B cell (primary cell): ENCODE results near the gene PLCG2. TPM values are rescaled to one million over a fixed set of nuclear protein-coding genes. Genes with fewer than 3 reads are reported as not detected.

ENCODE experiments used
- ATAC-seq: fragments of 200-7000 bp; cut with Tn5 transposase; one replicate; pipeline ENCODE4 v1.10.0; 2021; ENCODE audit warnings: low read depth, mild to moderate bottlenecking, moderate number of reproducible peaks, moderate library complexity
- CTCF ChIA-PET: fragments of 350-600 bp; sonication (Branson Sonifier 250); formaldehyde crosslinking; loops from one replicate; lab custom pipeline; 2021; ENCODE audit warnings: antibody characterized with exemption, inconsistent platforms; lab: Charles Lee
- POLR2A ChIA-PET: fragments of 350-600 bp; sonication (Branson Sonifier 250); formaldehyde crosslinking; loops from one replicate; lab custom pipeline; 2021; ENCODE audit warnings: antibody characterized with exemption; lab: Charles Lee
- DNase-seq: peaks from one replicate; pipeline ENCODE4 v3.0.0; 2013
- H2AFZ ChIP-seq: 2 replicates; pipeline ENCODE4 v1.6.1; 2012; ENCODE audit warnings: mild to moderate bottlenecking, low read depth, low read length; ENCODE audit not compliant: insufficient read depth, poor library complexity, severe bottlenecking
- H3K27ac ChIP-seq, 2 donors: 1 replicate in 1 of 2; 2 replicates in 1 of 2; pipeline ENCODE4 v1.5.1; 2012 to 2013; ENCODE audit warnings: low read length in 2 of 2, mild to moderate bottlenecking in 2 of 2, moderate library complexity in 1 of 2
- H3K27me3 ChIP-seq, 4 experiments: fragments of 200-600 bp in 1 of 4; sonication (generic) in 1 of 4; replicated peaks in 1 of 4; 1 replicate in 2 of 4; 2 replicates in 2 of 4; pipeline versions ENCODE4 v1.6.1 to v1.7.0; 2013 to 2016; ENCODE audit warnings: low read length in 3 of 4, mild to moderate bottlenecking in 2 of 4, mixed read lengths in 1 of 4, moderate library complexity in 1 of 4; ENCODE audit not compliant: insufficient read depth in 4 of 4, control insufficient read depth in 3 of 4; ENCODE audit errors: control extremely low read depth in 1 of 4
- H3K36me3 ChIP-seq, 2 experiments: replicated peaks in 1 of 2; 1 replicate in 1 of 2; 2 replicates in 1 of 2; pipeline versions ENCODE4 v1.6.1 to v1.7.1; 2013; ENCODE audit warnings: low read length in 1 of 2; ENCODE audit not compliant: insufficient read depth in 2 of 2, control insufficient read depth in 1 of 2; ENCODE audit errors: control extremely low read depth in 1 of 2, extremely low read depth in 1 of 2
- H3K4me1 ChIP-seq, 2 donors: fragments of 200-600 bp in 1 of 2; sonication (generic) in 1 of 2; 1 replicate in 1 of 2; 2 replicates in 1 of 2; pipeline versions ENCODE4 v1.5.1 to v1.6.1; 2013 to 2017; ENCODE audit warnings: low read length in 2 of 2; ENCODE audit not compliant: control insufficient read depth in 2 of 2, insufficient read depth in 2 of 2
- H3K4me2 ChIP-seq: replicated peaks from 2 replicates; pipeline ENCODE3; 2012; ENCODE audit warnings: mild to moderate bottlenecking, low read depth, low read length; ENCODE audit not compliant: poor library complexity, severe bottlenecking
- H3K4me3 ChIP-seq, 5 experiments: fragments of 200-600 bp in 1 of 5; sonication (generic) in 1 of 5; 1 replicate in 3 of 5; 2 replicates in 2 of 5; pipeline versions ENCODE4 v1.5.1 to v1.7.0; 2011 to 2016; ENCODE audit warnings: low read length in 4 of 5, mild to moderate bottlenecking in 4 of 5, low read depth in 2 of 5, control low read depth in 1 of 5, moderate library complexity in 1 of 5; ENCODE audit not compliant: insufficient read depth in 1 of 5; ENCODE audit errors: control extremely low read depth in 1 of 5, extremely low read depth in 1 of 5
- H3K79me2 ChIP-seq: fragments of 200-600 bp; sonication (generic); one replicate; pipeline ENCODE4 v1.6.0; 2016; ENCODE audit warnings: low read length; ENCODE audit not compliant: control insufficient read depth, insufficient read depth
- H3K9ac ChIP-seq: fragments of 200-600 bp; sonication (generic); 2 replicates; pipeline ENCODE4 v1.6.1; 2017; ENCODE audit warnings: mild to moderate bottlenecking, low read length, moderate library complexity
- H3K9me3 ChIP-seq, 3 donors: one replicate each; pipeline versions ENCODE4 v1.6.1 to v1.7.1; 2013; ENCODE audit warnings: low read length in 2 of 3; ENCODE audit not compliant: control insufficient read depth in 2 of 3, insufficient read depth in 1 of 3; ENCODE audit errors: control extremely low read depth in 1 of 3
- H4K20me1 ChIP-seq: 2 replicates; pipeline ENCODE4 v1.6.0; 2012; ENCODE audit warnings: mild to moderate bottlenecking, low read length; ENCODE audit not compliant: insufficient read depth, control insufficient read depth, poor library complexity, severe bottlenecking
- H3K27ac Mint-ChIP-seq: one replicate; pipeline ENCODE4 v1.8.0; 2021; ENCODE audit warnings: mixed read lengths
- H3K27me3 Mint-ChIP-seq: one replicate; pipeline ENCODE4 v1.8.0; 2021; ENCODE audit warnings: mixed read lengths
- H3K4me1 Mint-ChIP-seq: one replicate; pipeline ENCODE4 v1.8.0; 2021; ENCODE audit warnings: mixed read lengths
- H3K4me3 Mint-ChIP-seq: one replicate; pipeline ENCODE4 v1.8.0; 2021; ENCODE audit warnings: mixed read lengths
- H3K9me3 Mint-ChIP-seq: one replicate; pipeline ENCODE4 v1.8.0; 2022; ENCODE audit warnings: mixed read lengths; ENCODE audit not compliant: insufficient read depth
- CTCF ChIP-seq: fragments of 200-600 bp; IDR thresholded peaks from one replicate; pipeline ENCODE4 v1.8.0; 2022; ENCODE audit warnings: antibody characterized with exemption, mild to moderate bottlenecking
- EZH2 ChIP-seq: IDR thresholded peaks from 2 replicates; pipeline ENCODE4 v1.6.1; 2012; ENCODE audit warnings: borderline replicate concordance, low read depth, mild to moderate bottlenecking, moderate library complexity, low read length; ENCODE audit not compliant: insufficient read depth, poor library complexity, severe bottlenecking
- WGBS: methylation state at CpG from one replicate; pipeline ENCODE4 v1.1.5; 2013; ENCODE audit warnings: missing lambda C conversion rate; ENCODE audit not compliant: insufficient coverage; 5-methylcytosine and 5-hydroxymethylcytosine counted together
- intact Hi-C: fragments of 100-400 bp; cut with micrococcal nuclease; formaldehyde crosslinking; loops from one replicate; pipeline ENCODE4 v1.10.0; 2022
- polyA plus RNA-seq: library from polyadenylated mRNA; depleted of rRNA; stranded (reverse); fragments of >200 nt; gene quantifications from 2 replicates; pipeline ENCODE4 v1.2.3, GENCODE V29; 2012
- total RNA-seq, 2 donors: library from RNA; stranded (reverse); fragments of 120-200 nt in 1 of 2; gene quantifications; 1 replicate in 1 of 2; 2 replicates in 1 of 2; pipeline versions ENCODE4 v1.2.3 to v1.2.4, GENCODE V29; 2013 to 2022

Gene PLCG2
- total and polyA plus RNA-seq, 2 donors (not counting 1 experiment from before 2014, with no cell fraction given) = 194 to 812 TPM

DNA sequence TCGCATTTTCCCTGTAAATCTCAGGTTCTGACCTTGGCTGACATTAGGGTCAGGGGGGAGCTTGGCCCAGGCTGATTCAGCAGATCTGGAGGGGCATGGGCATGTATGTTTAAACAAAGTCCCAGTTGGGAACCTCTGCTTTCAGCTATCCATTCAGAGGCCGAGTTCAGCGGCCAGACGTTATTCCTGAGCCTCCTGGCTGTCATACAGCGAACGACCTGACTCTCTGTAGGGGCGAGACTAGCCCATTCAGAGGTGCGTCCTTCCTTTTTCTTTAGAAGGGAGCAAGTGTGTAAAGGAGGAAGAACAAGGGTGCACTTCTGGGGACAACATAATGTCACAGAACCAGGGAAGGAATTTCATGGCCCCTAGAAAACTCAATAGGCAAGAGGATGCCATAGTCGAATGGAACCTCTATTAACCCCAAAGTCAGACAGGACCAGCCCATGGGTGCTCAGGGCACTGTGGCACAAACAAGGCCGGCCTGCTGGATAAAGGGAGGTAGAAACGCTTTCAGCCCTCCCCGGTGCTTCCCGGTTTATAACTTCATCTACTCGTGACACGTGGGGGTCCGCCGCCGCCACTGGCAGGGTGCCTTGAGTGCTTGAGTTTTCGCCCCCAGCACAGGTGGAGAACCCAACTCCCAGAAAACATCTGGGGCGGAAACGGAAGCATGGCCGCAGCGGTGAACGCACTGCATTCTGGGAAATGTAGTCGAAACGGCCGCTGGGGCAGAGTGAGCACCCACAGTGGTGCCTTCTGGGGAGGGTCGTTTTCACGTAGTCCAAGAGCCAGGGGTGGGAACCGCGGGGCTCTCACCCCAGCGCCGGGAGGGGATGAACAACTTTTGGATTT is 33.2 kb upstream of the PLCG2 start:
- Histone ChIP-seq H3K36me3 (peaks cover 0 to 1% of the 10 kb centered on the region in 2 experiments), H3K27ac (peak overlapping the region; percentile 62 to 68), H4K20me1 (no peaks in the 10 kb centered on the region), H3K9me3 (no peaks in the 10 kb centered on the region), H3K9ac (peak overlapping the region; percentile 59), H3K4me2 (peak overlapping the region; percentile 82), H3K4me3 (peak overlapping the region; percentile 39 to 61 (median 55)), H3K27me3 (no peaks in the 10 kb centered on the region), H2AFZ (peak overlapping the region; percentile 74), H3K4me1 (peaks cover 44 to 58% of the 10 kb centered on the region in 2 donors), H3K79me2 (peaks cover 82% of the 10 kb centered on the region)
- DNase-seq (peak; percentile 85), ATAC-seq (peak; percentile 91)
- Mint-ChIP-seq H3K4me1 (peaks cover 54% of the 10 kb centered on the region), H3K4me3 (peak overlapping the region; percentile 90), H3K9me3 (no peaks in the 10 kb centered on the region), H3K27ac (peak overlapping the region; percentile 94), H3K27me3 (no peaks in the 10 kb centered on the region)
- CTCF ChIA-PET = interaction anchor here (0.6 to 1.4 kb wide), 3 partner anchors 21 to 128 kb away, joined by 3 to 4 read pairs (median 3); no protein-coding TSS in a partner anchor
- TF ChIP-seq EZH2 (no peak), CTCF (no peak)
- POLR2A ChIA-PET = no interaction called here
- 21% methylated on average over 28 of the region's 33 CpGs for WGBS
- intact Hi-C loops = no loop called here

DNA sequence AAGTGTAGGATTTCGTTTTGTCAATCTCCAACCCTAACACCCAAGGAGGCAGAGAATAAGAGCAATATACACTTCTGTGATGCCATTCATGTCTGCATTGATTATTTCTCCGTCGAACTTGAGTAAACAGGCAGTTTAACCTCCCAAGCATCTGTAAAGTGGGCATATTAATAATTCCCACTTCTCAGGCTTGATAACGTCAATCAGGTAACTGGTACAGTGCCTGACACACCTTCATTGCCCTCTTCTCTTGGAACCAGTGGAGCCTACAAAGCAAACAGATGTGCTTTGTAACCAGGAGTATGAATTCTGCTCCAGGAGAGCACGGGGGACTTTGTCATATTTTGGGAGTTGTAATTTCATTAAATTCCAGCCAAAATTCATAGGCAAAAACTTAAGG is 32.5 kb upstream of the PLCG2 start:
- peaks cover 0 to 1% of the 10 kb centered on the region in 2 experiments for H3K36me3 ChIP-seq
- 58% methylated on average over 3 of the region's 5 CpGs for WGBS
- no peaks in the 10 kb centered on the region for H3K27me3 ChIP-seq
- Mint-ChIP-seq H3K4me3 (peak overlapping the region; percentile 90), H3K9me3 (no peaks in the 10 kb centered on the region), H3K27ac (peak overlapping the region; percentile 94), H3K4me1 (peaks cover 56% of the 10 kb centered on the region), H3K27me3 (no peaks in the 10 kb centered on the region)
- peaks cover 82% of the 10 kb centered on the region for H3K79me2 ChIP-seq
- H3K4me2 ChIP-seq = peak overlapping the region; percentile 82
- H4K20me1 ChIP-seq = no peaks in the 10 kb centered on the region
- no peak for TF ChIP-seq EZH2
- no peak for TF ChIP-seq CTCF
- H3K4me1 ChIP-seq = peaks cover 42 to 58% of the 10 kb centered on the region in 2 donors
- intact Hi-C loops = no loop called here
- peak overlapping the region; percentile 59 for H3K9ac ChIP-seq
- peak overlapping the region; percentile 74 for H2AFZ ChIP-seq
- peak overlapping the region in 4 of 5 experiments; percentile 39 to 56 (median 54) for H3K4me3 ChIP-seq
- peak overlapping the region in 1 of 2 donors; percentile 13 for H3K27ac ChIP-seq
- no peaks in the 10 kb centered on the region for H3K9me3 ChIP-seq
- DNase-seq = no peak
- no peak for ATAC-seq
- ChIA-PET POLR2A (no interaction called here), CTCF (no interaction called here)
